Mucosa of descending colon (tissue), 3 donors: ENCODE data around the gene SLIT3. TPM values are rescaled to one million over a fixed set of nuclear protein-coding genes. Genes with fewer than 3 reads are reported as not detected.
A peak's percentile ranks its signal among the peaks of the same experiment; 100 is the strongest.
"Not testable (repeated sequence)": the region's sequence is repeated elsewhere in the genome, so short reads cannot be mapped to it uniquely, and the experiment has no call there.

Source experiments
- ATAC-seq: fragments of 200-7000 bp; cut with Tn5 transposase; one replicate; pipeline ENCODE4 v1.9.1; 2020; ENCODE audit warnings: mild to moderate bottlenecking, moderate library complexity
- DNase-seq, 3 donors: peaks; one replicate each; pipeline ENCODE4 v3.0.0-alpha.2; 2020
- H3K36me3 ChIP-seq: fragments of 200-600 bp; one replicate; pipeline ENCODE4 v1.8.0; 2021; ENCODE audit warnings: low read depth, mild to moderate bottlenecking
- H3K4me1 ChIP-seq: fragments of 200-600 bp; one replicate; pipeline ENCODE4 v1.8.0; 2021; ENCODE audit warnings: low read depth, mild to moderate bottlenecking
- H3K4me3 ChIP-seq: fragments of 200-600 bp; one replicate; pipeline ENCODE4 v1.8.0; 2021; ENCODE audit warnings: mild to moderate bottlenecking
- H3K9me3 ChIP-seq: fragments of 200-600 bp; one replicate; pipeline ENCODE4 v1.8.0; 2021; ENCODE audit warnings: mild to moderate bottlenecking
- intact Hi-C, 2 donors: fragments of 100-400 bp; cut with DNase I in 1 of 2; cut with micrococcal nuclease in 1 of 2; formaldehyde crosslinking; loops; one replicate each; pipeline versions ENCODE4 v1.11.0 to v1.11.1; 2022; cut with DNase I, micrococcal nuclease
- total RNA-seq, 3 donors: library from RNA; stranded (reverse); fragmentation: NEBNext Ultra II Directional in 2 of 3; extraction: Animal tissue kit (Norgen Biotek cat#: 25700) in 2 of 3; gene quantifications; one replicate each; pipeline versions ENCODE4 v1.2.1 to v1.2.4, GENCODE V29; 2021 to 2023
- TF ChIP-seq, protein P1 (sequence below): fragments of 200-600 bp; IDR thresholded peaks from one replicate; pipeline ENCODE4 v1.8.0; 2022; ENCODE audit warnings: antibody characterized with exemption, mild to moderate bottlenecking
- donor health status: DM: no; HTN: no; CAD: no; lungs with moderate emphysema.
- donor health status: DM: no; HTN: no; CAD: no.
- donor health status: DM: no; HTN: yes; CAD: no.

The SLIT3 gene
- total RNA-seq, 3 donors from 2014 or later: 4.2 to 25.5 (median 16.1) TPM

DNA sequence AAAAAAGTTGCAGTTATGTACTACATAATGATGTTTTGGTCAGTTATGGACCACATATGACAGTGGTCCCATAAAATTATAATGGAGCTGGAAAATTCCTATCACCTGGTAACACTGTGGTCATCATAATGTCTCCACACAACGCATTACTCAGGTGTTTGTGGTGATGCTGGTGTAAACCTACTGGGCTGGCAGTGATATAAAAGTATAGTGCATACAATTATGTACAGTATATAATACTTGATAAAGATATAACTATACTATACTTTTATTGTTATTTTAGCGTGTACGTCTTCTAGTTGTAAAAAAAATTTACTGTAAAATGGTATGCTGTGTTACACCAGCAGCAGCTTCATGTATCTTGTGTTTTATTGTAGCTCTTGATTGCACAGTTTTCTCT is 655.7 kb downstream of the SLIT3 start:
- no peak for DNase-seq
- Histone ChIP-seq H3K36me3 (no peaks in the 10 kb centered on the region), H3K4me3 (no peak overlapping the region), H3K9me3 (no peaks in the 10 kb centered on the region), H3K4me1 (no peaks in the 10 kb centered on the region)
- intact Hi-C loops: no loop called here
- TF ChIP-seq, protein P1, sequence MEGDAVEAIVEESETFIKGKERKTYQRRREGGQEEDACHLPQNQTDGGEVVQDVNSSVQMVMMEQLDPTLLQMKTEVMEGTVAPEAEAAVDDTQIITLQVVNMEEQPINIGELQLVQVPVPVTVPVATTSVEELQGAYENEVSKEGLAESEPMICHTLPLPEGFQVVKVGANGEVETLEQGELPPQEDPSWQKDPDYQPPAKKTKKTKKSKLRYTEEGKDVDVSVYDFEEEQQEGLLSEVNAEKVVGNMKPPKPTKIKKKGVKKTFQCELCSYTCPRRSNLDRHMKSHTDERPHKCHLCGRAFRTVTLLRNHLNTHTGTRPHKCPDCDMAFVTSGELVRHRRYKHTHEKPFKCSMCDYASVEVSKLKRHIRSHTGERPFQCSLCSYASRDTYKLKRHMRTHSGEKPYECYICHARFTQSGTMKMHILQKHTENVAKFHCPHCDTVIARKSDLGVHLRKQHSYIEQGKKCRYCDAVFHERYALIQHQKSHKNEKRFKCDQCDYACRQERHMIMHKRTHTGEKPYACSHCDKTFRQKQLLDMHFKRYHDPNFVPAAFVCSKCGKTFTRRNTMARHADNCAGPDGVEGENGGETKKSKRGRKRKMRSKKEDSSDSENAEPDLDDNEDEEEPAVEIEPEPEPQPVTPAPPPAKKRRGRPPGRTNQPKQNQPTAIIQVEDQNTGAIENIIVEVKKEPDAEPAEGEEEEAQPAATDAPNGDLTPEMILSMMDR: no peak
- ATAC-seq: peak; percentile 85

DNA sequence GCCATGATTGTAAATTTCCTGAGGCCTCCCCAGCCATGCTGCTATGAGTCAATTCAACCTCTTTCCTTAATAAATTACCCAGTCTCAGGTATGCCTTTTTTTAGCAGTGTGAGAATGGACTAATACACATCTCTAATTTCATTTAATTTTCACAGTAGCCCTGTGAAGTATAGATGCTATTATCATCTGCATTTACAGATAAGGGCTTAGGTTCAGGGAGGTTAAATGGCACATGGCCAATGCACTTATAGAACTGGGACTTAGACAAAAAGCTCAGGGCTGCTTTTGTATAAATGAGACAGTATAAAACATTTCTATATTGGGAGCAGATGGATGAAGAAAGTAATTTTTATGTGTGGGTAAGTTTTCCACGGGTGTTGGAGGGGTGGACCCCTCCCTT is 658.9 kb downstream of the SLIT3 start:
- ATAC-seq (no peak), DNase-seq (no peak)
- TF ChIP-seq, protein P1: no peak
- Histone ChIP-seq H3K4me1 (no peaks in the 10 kb centered on the region), H3K9me3 (no peaks in the 10 kb centered on the region), H3K36me3 (no peaks in the 10 kb centered on the region), H3K4me3 (no peak overlapping the region)
- intact Hi-C loops: no loop called here

DNA sequence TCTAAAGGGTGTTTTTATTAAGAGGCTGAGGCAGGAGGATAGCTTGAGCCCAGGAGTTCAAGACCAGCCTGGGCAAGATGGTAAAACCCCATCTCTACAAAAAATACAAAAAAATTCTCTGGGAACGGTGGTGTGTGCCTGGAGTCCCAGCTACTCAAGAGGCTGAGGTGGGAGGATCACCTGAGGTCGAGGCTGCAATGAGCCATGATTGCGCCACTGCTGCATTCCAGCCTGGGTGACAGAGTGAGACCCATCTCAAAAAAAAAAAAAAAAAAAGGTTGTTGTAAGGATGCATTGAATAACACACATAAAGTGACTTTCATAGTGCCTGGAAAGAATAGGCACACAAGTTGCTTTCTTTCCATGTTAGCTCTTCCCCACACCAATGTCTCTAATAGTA is 662.1 kb downstream of the SLIT3 start:
- H3K4me3 ChIP-seq, intact Hi-C loops, ATAC-seq, DNase-seq, H3K36me3 ChIP-seq, H3K4me1 ChIP-seq, H3K9me3 ChIP-seq: not testable (repeated sequence)

DNA sequence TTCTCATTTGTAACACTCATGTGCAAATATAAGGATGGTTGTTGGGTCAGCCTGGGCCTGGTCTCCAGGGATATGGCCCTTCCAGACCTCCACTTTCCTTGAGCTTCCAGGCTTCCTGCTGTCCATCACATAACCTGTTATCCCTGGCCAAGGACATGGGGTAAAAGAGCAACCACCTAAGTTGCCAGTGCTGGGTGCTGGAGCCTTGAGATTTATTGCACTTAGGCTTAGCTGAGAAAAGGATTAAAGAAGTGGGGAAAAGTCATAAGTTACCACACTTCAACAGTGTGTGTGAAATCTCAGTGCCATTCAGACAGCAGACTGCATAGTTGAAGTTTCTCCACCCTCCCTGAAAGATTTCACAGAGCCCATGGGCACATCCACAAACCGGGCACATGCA is 663.1 kb downstream of the SLIT3 start:
- Histone ChIP-seq H3K4me1 (no peaks in the 10 kb centered on the region), H3K36me3 (no peaks in the 10 kb centered on the region), H3K4me3 (no peak overlapping the region), H3K9me3 (no peaks in the 10 kb centered on the region)
- intact Hi-C loops: no loop called here
- ATAC-seq: no peak
- DNase-seq: no peak
- TF ChIP-seq, protein P1: no peak

DNA sequence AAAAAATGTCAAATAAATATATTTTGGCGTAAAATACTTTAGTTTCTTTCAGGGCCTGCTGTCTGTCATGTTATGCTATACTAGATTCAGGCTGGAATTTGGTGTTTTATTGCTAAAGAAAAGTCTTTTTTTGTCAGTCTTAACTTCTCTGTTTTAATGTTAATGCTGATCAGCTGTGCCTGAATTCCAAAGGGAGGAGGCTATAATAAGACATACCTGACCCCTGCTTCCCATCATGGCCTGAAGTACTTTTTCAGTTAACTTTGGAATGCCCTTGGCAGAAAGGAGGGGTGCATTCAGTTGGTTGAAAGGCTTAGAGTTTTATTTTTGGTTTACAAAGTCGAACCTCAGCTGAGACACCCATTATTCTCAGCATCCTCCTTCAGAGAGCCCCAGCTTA is 663.7 kb downstream of the SLIT3 start:
- no peak for DNase-seq
- intact Hi-C loops: no loop called here
- Histone ChIP-seq H3K9me3 (no peaks in the 10 kb centered on the region), H3K36me3 (no peaks in the 10 kb centered on the region), H3K4me1 (no peaks in the 10 kb centered on the region), H3K4me3 (no peak overlapping the region)
- TF ChIP-seq, protein P1: no peak
- ATAC-seq: no peak

DNA sequence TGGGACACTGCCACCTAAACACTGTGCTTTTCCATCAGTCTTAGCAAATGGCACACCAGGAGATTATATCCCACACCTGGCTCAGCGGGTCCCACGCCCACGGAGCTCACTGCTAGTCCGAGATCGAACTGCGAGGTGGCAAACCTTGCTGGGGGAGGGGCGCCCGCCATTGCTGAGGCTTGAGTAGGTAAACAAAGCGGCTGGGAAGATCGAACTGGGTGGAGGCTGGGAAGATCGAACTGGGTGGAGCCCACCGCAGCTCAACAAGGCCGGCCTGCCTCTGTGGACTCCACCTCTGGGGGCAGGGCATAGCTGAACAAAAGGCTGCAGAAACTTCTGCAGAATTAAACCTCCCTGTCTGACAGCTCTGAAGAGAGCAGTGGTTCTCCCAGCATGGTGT is 670.0 kb downstream of the SLIT3 start:
- ATAC-seq, H3K36me3 ChIP-seq, DNase-seq, H3K4me1 ChIP-seq, H3K9me3 ChIP-seq, H3K4me3 ChIP-seq, intact Hi-C loops: not testable (repeated sequence)

DNA sequence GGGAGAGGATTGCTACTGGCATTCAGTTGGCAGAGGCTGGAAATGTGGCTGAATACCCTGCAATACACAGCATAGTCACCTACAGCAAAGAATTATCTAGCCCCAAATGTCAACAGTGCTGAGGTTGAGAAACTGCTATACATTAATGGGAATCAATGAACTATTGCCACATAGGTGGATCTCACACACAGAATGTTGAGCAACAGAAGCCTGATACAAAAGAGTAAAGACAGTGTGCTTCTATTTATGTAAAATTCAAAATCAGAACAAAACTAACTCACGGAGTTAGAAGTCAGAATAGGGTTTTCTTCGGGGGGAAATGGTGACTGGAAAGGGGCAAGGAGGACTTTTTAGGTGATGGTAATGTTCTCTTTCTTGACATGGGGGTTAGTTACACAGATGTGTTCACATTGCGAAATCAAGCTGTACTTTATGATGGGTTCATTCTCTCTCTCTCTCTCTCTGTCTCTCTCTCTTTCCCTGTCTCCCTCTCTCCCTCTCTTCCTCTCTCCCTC is 676.0 kb downstream of the SLIT3 start:
- intact Hi-C loops: no loop called here
- DNase-seq (no peak), ATAC-seq (no peak)
- no peaks in the 10 kb centered on the region for H3K9me3 ChIP-seq
- H3K4me3 ChIP-seq: no peak overlapping the region
- no peaks in the 10 kb centered on the region for H3K36me3 ChIP-seq
- TF ChIP-seq, protein P1: no peak
- no peaks in the 10 kb centered on the region for H3K4me1 ChIP-seq
